Left renal cortex interstitium (tissue), 4 donors: Measurements from ENCODE around the gene FANCC. TPM values are rescaled to one million over a fixed set of nuclear protein-coding genes. Genes with fewer than 3 reads are reported as not detected.

Source experiments
- DNase-seq, 4 donors: peaks; one replicate each; pipeline ENCODE4 v3.0.0-alpha.2; 2013; ENCODE audit warnings: low read depth in 4 of 4, low spot score in 2 of 4, missing footprints in 1 of 4
- polyA plus RNA-seq, 4 donors: library from polyadenylated mRNA; unstranded; fragments of 120-200 nt; gene quantifications; one replicate each; pipeline ENCODE4 v1.2.1, GENCODE V29; 2013; ENCODE audit not compliant: insufficient read length in 4 of 4

Gene FANCC
- polyA plus RNA-seq, 4 donors, result 21.2 to 26.8 (median 23.1) TPM

DNA sequence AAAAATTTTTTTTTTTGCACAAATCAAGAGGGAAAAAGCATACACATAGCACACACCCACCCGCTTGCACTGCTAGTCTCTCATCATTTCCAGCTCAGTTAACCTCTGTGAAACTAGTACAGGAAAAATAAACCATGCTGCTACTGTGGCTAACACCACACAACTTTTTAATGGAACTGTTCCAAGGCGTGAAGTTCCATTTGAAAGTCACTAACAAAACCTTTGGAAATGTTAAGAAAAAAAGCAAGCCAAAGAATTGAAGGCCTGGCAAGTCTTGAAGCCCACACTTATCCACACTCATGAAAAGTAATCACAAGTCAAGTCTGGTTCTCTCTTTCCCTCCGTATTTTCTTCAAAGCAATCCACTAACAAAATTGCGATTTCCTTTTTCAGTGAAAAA, 116.3 kb downstream of the FANCC start:
- DNase-seq, result no peak

DNA sequence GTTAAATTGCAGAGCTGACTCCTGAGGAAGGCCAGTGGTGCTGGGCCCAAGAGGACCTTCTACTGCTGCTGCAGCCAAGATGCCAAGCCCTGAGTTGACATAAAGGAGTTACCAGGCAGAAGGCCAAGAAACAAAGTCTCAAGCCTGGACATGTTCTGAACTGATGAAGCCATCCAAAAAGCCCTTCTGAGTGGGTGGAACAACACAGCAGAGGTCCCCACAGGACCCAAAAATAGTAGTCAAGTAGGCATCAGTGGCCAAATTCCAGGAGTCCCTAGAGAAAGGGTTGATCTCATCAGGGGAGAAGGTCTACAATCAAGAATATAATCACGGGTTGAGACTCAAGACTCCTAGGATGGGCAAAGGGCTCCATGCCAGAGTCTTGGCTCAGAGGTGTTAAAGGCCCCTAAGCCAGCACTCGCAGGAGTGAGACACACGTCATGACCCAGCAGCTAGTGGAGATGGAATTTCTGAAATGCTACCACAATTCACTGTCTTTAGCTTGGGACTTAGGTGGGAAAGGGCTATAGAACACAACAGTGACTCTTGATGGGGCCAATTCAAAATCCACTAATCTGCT, 119.7 kb downstream of the FANCC start:
- no peak for DNase-seq

- no peak for DNase-seq
Measured at GRCh38 chr9:95193480-95193879, 124.0 kb downstream of the FANCC start.

- DNase-seq, result no peak
Measured at GRCh38 chr9:95193067-95193466, 124.4 kb downstream of the FANCC start.

DNA sequence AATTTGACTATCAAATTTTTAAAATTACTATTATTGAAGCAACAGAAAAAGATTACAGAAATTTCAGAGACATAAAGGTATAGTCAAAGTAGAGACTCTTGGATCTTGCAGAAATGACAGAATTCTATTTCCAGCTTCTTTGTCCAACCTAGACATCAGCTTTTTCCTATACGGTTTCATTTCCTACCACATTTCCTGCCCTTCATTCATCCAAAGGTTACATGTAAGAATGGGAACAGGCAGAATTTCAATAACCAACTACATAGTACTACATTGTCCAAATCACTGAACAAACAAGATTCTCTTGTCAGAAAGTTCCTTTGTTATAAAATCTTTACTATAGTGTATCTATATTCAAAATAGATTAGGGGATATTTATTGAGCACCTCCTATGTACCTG, 124.9 kb downstream of the FANCC start:
- DNase-seq, result no peak

GRCh38 chr9:95190413-95190812, 127.1 kb downstream of the FANCC start:
- no peak for DNase-seq

DNA sequence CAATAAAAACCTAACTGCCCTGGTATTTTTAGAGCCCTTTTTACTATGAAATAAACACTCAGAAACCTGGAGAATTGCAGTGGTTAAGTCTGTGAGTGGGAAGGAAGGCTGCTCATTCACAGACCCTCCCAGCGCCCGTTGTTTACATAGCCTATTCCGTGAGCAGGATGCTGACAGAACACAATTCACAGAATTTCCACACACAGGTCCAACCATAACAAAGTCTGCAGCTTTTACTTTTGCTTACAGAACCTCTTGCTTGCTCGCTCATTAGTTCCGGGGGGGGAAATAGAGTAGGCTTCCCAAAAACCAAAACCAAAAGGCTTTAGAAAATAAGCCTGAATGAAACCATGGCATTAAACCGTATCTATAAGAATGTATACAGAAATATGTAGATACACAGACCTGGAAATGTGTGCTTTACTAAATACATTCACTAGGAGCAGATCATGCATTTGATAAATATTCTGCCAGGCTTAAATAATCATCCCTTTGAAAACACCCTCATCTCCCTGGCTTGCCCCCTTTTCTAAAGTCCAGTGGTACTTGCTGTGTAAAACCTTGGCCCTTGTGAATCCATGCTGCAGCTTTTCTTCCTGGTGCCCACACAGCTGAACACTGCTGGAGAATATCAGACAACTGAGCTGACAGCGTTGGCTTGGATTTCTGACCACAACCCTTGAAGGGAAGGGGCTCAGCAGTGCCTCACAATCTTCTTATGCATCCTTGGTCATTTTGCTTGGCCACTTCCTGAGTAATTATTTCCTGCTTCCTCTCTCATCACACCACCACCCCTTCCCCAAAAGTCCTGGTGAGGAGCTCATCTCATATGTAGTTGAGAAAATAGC, 128.0 kb downstream of the FANCC start:
- peak in 3 of 4 donors; percentile 50 to 68 (median 66) for DNase-seq

DNA sequence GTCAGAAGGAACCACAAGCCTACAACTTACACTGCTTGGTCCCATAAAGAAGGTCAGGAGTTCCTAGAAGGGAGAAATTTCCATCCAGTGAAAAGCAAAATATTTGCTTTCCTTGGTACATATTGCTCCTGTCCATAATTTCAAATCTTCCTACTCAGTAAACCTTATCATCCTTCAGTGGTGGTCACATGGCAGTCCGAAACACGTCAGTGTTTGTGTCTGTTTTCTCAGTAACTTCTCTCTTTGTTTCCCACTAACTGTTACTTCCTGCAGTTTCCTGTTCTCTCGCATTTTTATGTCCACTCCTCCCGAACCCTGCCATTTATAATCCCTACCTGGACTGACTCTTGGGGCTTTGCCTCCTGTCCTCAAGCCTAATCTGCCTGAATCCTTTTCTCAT, 129.1 kb downstream of the FANCC start:
- no peak for DNase-seq

DNA sequence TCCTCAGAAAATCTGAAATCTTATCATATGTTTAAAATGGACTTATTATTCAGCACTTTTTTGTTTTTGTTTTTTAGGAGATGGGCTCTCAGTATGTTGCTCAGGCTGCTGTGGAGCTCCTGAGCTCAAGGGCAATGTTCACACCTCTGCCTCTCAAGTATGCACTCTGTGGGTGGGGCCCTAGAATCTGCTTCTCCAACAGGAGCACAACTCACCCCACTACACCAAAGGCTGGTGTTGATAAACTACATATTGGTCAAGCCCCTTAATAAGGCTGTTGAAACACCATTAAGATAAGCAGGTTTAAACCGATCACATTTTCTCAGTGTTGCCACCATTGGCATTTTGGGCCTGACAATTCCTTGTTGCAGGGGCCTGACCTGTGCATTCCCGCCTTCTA, 131.6 kb downstream of the FANCC start:
- no peak for DNase-seq

- peak in 1 of 4 donors; percentile 32 for DNase-seq
Measured at GRCh38 chr9:95182854-95183563, 134.5 kb downstream of the FANCC start.

- no peak for DNase-seq
Measured at GRCh38 chr9:95181835-95182234, 135.7 kb downstream of the FANCC start.

- DNase-seq, result no peak
Measured at GRCh38 chr9:95181226-95181818, 136.2 kb downstream of the FANCC start.

DNA sequence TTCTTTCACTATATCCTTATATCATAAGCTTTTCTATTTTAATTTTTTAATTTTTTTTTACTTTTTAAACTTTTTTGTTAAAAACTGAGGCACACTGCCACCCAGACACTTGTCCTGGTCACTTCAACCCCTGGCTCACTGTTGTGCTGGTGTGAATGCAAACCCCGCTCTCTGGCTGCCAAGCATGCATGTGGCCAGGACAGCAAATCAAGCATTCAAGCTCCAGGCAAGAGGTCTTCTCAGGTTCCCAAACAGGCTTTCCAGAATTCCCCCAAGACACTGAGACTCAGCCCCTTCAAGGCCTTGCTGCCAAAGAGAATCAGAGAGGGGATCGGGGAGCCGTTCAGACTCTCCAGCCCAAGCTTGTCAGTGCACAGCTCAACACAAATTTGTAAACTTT, 139.9 kb downstream of the FANCC start:
- DNase-seq, result no peak

- no peak for DNase-seq
Measured at GRCh38 chr9:95176755-95177319, 140.7 kb downstream of the FANCC start.

DNA sequence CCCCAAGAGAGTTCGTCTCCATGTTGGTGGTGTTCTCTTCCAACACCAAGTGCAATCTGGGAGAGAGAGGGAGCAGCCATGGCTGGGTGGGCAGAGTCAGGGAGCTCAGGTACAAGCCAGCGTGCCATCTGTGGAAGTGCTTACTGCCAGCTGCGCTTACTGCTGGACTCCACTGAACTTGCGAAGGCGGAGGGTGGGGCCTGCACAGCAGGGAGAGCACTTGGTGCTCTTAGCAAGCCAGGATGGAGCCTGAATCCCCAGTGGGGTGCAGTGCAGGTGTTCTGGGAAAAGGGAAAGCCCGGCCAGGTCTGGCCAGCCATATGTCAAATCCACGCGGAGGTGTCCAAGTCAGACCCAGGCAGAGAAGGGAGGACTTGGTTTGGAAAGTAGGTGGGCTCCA, 142.0 kb downstream of the FANCC start:
- DNase-seq, result no peak

GRCh38 chr9:95174038-95174437, 143.5 kb downstream of the FANCC start:
- no peak for DNase-seq

- no peak for DNase-seq
Measured at GRCh38 chr9:95171596-95171995, 145.9 kb downstream of the FANCC start.

DNA sequence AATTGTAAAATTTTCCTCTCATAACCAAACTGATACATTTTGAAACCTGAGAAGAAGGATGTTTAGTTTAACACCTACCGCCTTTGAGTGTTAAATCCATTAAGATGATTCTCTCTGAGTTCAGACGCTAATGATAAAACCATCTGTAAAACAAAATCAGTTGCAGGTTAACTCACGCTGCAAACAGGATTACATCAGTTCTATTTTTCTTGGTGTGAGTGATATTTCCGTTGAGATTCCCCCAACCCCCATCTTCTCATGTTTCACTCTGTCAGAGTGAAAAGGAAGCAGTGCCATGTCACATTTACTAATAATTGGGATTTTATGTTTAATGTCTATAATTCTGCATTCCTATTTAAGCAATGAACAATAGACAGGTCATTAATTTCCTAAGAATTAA, 146.5 kb downstream of the FANCC start:
- DNase-seq, result no peak

DNA sequence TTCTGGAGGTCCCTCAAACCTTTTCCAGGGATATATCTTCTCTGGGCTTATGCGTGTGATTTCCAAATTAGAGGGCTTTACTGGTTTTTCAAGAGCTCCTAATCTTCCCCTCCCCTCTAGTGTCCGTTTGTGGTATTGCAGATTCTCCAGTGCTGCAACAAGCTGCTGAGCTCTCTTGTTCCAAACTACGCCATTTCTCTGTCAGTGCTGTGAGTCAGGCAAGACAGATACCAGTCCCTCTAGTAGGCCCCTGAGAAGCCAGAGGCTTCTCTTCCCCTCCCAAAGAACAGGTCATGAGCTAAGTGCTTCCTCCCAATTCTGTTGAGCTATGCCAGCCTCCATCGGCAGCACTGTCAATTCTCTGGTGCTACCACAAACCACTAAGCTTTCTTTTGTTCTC, 149.5 kb downstream of the FANCC start:
- no peak for DNase-seq

DNA sequence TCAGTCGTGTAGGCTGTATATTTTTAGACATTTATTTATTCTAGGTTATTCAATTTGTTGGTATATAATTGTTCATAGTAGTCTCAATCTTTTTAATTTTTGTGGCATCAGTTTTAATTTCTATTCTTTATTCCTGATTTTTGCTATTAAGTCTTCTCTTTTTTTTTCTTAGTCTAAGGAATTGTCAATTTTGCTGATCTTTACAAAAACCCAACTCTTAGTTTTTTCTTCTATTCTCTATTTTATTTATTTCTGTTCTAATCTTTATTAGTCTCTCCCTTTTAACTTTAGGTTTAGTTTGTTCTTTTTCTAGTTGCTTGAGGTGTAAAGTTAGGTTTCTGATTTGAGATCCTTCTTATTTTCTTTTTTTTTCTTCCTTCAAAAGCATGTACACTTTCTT, 152.5 kb downstream of the FANCC start:
- no peak for DNase-seq
